ENCODE measurements around the gene SH3PXD2A.
"Not testable (repeated sequence)": the region's sequence is repeated elsewhere in the genome, so short reads cannot be mapped to it uniquely, and the experiment has no call there.

The SH3PXD2A gene

DNA sequence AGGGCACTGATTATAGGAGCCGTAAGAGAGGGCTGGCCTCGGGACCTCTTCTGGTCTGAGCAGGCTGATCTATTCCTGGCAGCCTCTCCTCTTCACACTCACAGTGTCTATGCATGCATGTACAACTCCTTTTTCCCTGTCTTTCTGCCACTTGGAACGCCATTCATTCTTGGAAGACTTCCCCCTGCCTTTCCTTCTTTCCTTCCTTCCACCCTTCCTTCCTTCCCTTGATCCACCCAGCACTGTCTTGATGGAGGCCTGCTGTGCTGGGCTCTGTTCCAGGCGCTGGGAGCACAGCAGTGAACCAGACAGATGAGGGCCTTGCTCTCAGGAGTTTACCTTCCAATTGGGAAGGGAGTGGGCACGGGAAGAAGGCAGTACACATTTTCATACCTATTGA lies 114.8 kb downstream of the SH3PXD2A start:
- no peak for DNase-seq

GRCh38 chr10:103739039-103739764 lies 116.2 kb downstream of the SH3PXD2A start:
- DNase-seq: peak; percentile 91

DNA sequence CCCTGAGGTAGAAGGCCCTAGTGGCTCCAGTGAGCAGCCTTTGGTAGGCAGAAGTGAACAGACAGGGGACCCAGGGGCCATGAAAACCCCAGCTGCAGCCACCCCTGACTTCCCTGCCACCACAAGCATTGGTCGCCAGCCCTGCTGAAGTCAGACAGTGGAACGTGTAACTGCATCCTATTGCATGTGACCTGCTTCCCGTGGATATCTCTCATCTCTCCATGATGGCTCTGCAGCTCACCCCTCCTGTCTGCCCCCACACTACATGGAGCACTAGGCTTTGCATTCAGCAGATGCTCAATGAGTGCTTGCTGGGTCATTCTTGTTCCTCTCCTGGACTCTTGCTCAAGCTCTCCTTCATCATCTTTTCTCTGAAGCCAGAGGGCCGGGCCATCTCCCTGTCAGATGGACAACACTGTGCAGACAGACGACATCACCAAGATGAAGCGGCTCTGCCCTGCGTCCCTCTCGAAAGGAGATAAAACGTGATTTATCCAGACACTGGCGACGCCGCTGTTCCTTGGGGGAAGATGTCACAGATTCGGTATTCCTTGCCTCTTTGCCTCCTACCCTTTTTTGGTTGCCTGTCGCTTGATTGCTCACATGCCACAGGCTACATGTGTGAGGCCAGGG lies 117.5 kb downstream of the SH3PXD2A start:
- DNase-seq: no peak

- peak; percentile 22 for DNase-seq
Observed at GRCh38 chr10:103736763-103737162, 118.6 kb downstream of the SH3PXD2A start.

- DNase-seq: no peak
Observed at GRCh38 chr10:103736044-103736443, 119.3 kb downstream of the SH3PXD2A start.

GRCh38 chr10:103734731-103735130 lies 120.6 kb downstream of the SH3PXD2A start:
- DNase-seq: no peak

- no peak for DNase-seq
Observed at GRCh38 chr10:103733045-103733419, 122.3 kb downstream of the SH3PXD2A start.

DNA sequence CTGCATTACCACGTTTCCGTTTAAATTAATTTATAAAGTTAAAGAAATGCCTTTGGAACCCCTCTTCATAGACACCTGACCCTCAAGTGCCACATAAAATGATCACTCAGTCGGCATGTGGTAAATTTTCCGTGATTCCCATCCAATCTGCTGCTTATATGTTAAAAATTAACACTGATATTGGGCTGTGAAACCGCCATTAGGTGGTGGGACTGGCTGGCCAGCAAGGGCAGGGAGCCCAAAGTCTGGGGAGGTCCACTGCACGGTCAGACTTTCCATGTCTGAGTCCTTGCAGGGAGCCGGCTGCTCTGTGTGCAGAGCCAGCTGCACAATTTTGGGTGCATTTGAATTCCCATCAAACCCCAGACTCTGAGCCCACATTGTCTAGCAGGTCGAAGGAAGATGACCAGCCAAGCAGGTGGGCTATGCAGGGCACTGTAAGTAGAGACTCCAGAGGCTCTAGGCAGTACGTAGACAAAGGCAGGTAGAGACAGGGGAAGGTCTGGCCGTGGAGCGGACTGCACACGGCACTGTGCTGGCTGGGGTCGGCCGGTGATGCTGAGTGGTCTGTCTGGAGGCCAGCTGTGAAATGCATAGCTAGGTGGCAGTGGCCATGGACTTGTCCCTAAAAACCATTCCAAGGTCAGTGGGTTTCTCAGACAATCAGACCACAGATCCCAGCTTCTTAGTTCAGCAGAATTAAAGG lies 122.9 kb downstream of the SH3PXD2A start:
- DNase-seq: no peak

DNA sequence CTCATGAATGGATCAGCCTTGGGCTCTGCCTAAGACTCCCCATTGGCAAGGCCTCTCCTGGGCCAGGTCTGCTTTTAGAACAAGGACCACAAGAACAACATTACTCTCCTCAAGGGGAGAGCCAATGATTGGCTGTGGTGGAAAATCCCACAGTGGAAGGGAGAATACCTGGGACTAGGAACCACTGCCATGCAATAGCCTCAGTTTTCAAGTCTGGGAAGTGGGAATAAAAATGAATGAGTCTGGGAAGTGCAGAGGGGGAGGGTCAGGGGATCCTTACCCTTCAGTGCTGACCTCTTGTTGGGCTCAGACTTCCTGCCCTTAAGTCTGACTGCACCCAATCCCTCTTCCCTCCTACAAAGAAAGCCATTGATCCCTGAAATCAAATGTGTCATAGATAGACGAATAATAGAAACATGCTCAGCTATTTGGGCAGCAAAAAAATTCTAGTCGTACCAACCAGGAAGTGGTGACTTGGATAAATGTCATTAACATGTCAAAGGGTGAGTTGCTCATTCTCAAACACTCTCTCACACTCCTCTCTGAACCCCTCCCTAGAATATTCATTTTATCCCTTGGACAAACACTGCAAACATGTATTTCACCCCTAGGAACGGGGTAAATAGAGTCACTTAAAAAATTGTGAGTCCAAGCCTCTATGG lies 123.6 kb downstream of the SH3PXD2A start:
- DNase-seq: no peak

DNA sequence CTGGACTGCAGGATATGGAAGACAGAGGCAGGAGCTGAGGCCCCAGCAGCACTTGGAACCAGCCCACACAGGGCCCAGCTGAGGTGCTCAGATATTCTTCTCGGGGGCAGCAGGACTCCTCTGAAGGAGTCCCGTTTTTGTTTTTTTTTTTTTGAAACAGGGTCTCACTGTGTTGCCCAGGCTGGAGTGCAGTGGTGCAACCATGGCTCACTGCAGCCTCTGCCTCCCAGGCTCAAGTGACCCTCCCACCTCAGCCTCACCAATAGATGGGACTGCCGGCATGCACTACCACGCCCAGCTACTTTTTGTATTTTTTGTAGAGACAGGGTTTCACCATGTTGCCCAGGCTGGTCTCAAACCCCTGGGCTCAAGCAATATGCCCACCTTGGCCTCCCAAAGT lies 124.3 kb downstream of the SH3PXD2A start:
- DNase-seq: not testable (repeated sequence)

DNA sequence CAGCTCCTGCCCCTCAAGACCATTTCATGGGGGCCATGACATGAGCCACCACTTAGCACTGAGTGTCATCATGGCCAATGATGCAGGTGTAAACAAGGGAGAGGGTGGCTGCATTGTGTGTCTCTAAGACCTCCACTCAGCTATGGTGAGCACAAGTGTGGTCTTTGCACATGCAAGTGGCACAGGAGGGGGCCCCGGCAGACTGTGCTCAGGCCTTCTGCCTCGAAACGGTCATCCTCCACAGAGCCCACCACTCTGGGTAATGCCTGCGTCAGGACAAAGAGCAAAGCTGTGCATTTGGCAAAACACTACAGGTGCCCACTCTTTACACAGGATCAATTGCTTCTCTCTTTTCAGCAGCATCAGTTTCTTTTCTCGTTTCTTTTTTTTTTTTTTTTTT lies 125.5 kb downstream of the SH3PXD2A start:
- DNase-seq: no peak

DNA sequence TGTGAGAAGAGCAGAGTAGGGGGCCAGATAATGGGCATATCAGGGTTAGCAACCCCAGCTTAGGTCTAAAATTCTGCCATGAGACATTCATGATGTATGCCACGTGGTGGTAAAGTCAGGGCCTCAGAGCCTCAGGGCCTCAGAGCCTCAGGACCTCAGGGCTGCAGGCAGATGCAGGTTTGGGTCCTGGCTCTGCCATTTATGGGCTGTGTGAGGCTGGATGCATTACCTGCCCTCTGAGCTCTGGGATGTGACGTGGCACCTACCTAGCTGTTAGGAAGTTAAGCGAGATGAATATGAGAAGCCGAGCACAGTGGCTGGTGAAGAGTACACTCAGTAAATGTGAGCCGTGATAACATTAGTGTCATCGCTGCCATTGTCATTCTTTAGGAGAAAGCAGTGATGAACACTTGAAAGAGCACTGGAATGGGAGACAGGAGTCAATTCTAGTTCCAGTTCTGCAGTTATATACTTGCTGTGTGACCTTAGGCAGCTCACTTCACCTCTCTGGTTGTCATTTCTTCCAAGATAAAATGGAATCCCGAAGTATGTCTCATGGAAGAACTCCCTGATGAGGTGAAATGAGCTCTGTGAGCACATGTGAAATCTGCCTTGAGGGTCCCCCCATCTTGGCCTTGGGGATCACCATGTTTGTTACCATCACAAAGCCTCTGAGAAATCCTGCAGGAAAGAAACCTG lies 127.2 kb downstream of the SH3PXD2A start:
- DNase-seq: no peak

DNA sequence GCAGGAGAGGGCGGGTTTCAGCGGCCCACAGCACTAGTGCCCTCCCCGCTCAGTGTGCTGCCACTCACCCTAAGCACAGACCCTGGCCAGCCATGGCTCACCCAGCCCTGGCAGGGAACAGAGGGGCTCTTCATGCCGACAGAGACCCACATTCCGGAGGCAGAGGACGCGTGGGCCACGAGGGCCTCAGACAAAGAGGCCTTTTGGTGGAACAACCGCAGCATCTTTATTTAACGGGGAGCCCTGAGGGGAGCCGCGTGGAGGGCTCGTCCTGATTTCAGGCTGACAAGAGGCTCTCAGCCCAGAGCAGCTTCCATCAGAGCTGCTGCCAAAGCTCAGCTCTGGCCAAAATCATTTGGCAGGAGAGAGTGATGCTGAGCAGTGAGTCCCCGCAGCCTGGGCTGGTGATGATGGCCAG lies 127.8 kb downstream of the SH3PXD2A start:
- DNase-seq: no peak

GRCh38 chr10:103726637-103727036 lies 128.7 kb downstream of the SH3PXD2A start:
- DNase-seq: no peak

DNA sequence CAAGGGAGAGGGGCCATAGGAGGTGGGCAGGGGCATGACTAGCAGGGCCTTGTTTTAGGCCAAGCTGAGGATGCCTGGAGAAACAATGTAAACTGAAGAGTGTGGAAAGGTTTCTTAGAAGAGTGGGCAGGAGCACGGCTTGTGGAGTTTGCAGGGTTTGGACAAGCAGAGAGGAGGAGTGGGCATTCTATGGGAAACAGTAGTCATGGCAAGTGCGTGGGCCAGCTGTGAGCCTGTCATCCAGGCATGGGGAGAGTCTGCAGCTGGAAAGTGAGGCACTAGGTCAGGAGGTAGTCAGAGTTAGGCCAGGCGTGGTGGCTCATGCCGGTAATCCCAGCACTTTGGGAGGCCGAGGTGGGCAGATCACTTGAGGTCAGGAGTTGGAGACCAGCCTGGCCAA lies 130.1 kb downstream of the SH3PXD2A start:
- no peak for DNase-seq

DNA sequence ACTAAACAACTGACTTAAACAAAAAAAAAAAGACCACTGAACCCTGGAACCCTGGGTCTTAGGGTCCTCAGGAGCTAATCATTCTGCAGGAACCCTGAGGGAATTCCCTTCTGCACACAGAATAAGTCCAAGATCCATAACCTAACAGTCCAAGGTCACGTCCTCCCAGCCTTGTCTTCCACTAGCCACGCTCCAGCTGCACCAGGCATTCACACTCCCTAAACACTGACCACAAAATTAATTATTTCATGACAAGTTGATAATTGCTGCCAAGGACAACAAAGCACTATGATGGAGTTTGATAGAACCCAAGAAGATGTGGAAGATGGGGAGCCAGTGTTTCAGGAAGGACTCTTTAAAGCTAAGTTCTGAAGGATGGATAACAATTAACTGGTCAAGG lies 130.6 kb downstream of the SH3PXD2A start:
- DNase-seq: no peak

- DNase-seq: no peak
Observed at GRCh38 chr10:103724074-103724473, 131.3 kb downstream of the SH3PXD2A start.

- DNase-seq: no peak
Observed at GRCh38 chr10:103723557-103723956, 131.8 kb downstream of the SH3PXD2A start.

- DNase-seq: no peak
Observed at GRCh38 chr10:103722632-103723031, 132.7 kb downstream of the SH3PXD2A start.

- DNase-seq: no peak
Observed at GRCh38 chr10:103720964-103721335, 134.4 kb downstream of the SH3PXD2A start.

DNA sequence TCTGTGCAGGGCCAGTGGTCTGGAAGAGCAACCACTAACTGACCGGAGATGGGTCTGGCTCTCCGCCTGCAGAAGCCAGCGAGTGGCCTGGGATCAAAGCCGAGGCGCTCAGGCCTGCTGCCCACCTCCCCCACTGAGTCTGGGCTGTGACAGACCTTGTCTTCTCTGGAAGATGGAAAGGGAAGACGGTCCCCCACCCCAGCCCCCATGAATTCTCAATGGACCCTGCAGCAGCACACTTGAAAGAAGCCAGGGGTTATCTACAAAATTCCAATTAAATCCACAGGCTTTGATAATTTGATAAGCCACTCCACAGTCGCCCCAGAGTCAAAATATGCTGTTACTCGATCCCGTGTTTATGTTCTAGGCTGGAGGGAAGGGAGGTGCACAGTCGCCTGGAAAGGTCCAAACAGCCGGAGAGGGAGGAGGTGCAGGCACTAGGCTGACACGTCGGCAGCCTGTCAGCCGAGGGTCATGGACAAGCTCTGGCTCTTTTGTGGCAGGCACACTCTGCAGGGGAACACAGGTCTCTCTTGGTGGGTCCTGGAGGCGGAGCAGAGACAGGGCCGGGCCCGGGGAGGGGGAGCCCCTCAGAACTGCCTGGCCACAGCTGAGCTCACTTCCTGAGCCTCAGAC lies 134.9 kb downstream of the SH3PXD2A start:
- no peak for DNase-seq

DNA sequence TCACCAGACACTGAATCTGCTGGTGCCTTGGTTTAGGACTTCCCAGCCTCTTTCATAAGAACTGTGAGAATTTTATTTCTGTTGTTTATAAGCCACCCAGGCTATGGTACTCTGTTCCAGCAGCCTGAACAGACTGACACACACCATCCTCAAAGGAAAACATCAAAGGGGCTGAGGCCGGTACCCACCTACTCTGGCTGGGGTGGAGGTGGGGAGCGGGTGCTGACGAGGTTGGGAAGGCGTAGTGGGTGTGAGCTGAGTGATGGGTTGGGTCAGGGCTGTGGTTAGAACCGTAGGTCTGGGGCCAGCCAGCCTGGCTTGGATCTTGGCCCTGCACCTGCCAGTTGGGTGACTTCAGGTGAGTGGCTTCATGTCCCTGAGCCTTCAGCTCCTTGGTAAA lies 136.3 kb downstream of the SH3PXD2A start:
- DNase-seq: no peak

DNA sequence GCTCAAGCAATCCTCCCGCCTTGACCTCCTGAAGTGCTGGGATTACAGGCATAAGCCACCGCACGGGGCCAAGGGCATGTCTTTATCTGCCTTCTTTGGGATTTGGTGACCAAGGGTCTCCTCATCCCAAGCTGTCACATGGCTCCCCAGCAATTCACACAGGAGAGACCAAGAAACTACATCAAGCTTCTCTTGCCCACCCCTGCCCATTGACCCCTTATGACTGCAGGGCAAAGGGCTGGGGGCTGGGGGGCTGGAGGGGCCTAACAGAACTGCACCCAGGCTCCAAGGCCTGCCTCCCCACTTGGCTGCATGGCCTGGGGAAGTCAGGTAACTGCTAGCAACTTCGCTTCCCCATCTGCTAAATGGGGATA lies 137.1 kb downstream of the SH3PXD2A start:
- DNase-seq: no peak
